Neuronal stem cell (in vitro differentiated cells): ENCODE results near the gene DIAPH2.

Source experiments
- DNase-seq: peaks from one replicate; pipeline ENCODE4 v3.0.0-alpha.2; 2013; ENCODE audit warnings: low spot score
- H2AFZ ChIP-seq: one replicate; pipeline ENCODE4 v1.6.1; 2013; ENCODE audit warnings: mild to moderate bottlenecking, low read length, inconsistent platforms
- H2AK5ac ChIP-seq: 2 replicates; pipeline ENCODE4 v1.6.1; 2013; ENCODE audit warnings: low read depth, mild to moderate bottlenecking, inconsistent platforms, low read length, moderate library complexity, mixed read lengths
- H2BK120ac ChIP-seq: 2 replicates; pipeline ENCODE4 v1.6.1; 2013; ENCODE audit warnings: low read depth, mild to moderate bottlenecking, inconsistent platforms, low read length, moderate library complexity, mixed read lengths
- H2BK12ac ChIP-seq: one replicate; pipeline ENCODE4 v1.6.1; 2013; ENCODE audit warnings: low read length, inconsistent platforms
- H2BK15ac ChIP-seq: 2 replicates; pipeline ENCODE4 v1.6.1; 2013; ENCODE audit warnings: mild to moderate bottlenecking, low read length, inconsistent platforms, mixed read lengths
- H2BK5ac ChIP-seq: one replicate; pipeline ENCODE4 v1.6.1; 2013; ENCODE audit warnings: inconsistent platforms, mild to moderate bottlenecking, low read length, moderate library complexity
- H3K14ac ChIP-seq: one replicate; pipeline ENCODE4 v1.6.1; 2013; ENCODE audit warnings: low read length, inconsistent platforms
- H3K18ac ChIP-seq: 2 replicates; pipeline ENCODE4 v1.6.1; 2013; ENCODE audit warnings: low read length, inconsistent platforms
- H3K23ac ChIP-seq: 2 replicates; pipeline ENCODE4 v1.6.1; 2013; ENCODE audit warnings: low read depth, mild to moderate bottlenecking, mixed read lengths, low read length, inconsistent platforms; ENCODE audit not compliant: poor library complexity
- H3K27ac ChIP-seq: replicated peaks from 3 replicates; pipeline ENCODE4 v1.5.1; 2013; ENCODE audit warnings: low read length, inconsistent platforms
- H3K27me3 ChIP-seq, 3 experiments: 2 replicates each; pipeline ENCODE4 v1.6.1; 2013; ENCODE audit warnings: low read length in 3 of 3, mild to moderate bottlenecking in 2 of 3, inconsistent platforms in 1 of 3, low read depth in 1 of 3, mixed read lengths in 1 of 3, moderate library complexity in 1 of 3; ENCODE audit not compliant: control insufficient read depth in 3 of 3, insufficient read depth in 3 of 3
- H3K36me3 ChIP-seq, 2 donors: replicated peaks in 1 of 2; 2 replicates each; pipeline ENCODE4 v1.6.1; 2013; ENCODE audit warnings: low read length in 2 of 2; ENCODE audit not compliant: control insufficient read depth in 2 of 2, insufficient read depth in 2 of 2
- H3K4ac ChIP-seq: 2 replicates; pipeline ENCODE4 v1.6.1; 2013; ENCODE audit warnings: inconsistent platforms, mild to moderate bottlenecking, low read length, moderate library complexity
- H3K4me1 ChIP-seq, 2 donors: 1 replicate in 1 of 2; 2 replicates in 1 of 2; pipeline ENCODE4 v1.6.1; 2013; ENCODE audit warnings: low read length in 2 of 2, low read depth in 1 of 2; ENCODE audit not compliant: control insufficient read depth in 2 of 2, insufficient read depth in 1 of 2
- H3K4me2 ChIP-seq: one replicate; pipeline ENCODE4 v1.6.1; 2013; ENCODE audit warnings: mild to moderate bottlenecking, low read length, inconsistent platforms; ENCODE audit not compliant: insufficient read depth, poor library complexity, severe bottlenecking
- H3K4me3 ChIP-seq, 2 donors: 2 replicates each; pipeline ENCODE4 v1.5.1; 2013; ENCODE audit warnings: low read length in 2 of 2, mild to moderate bottlenecking in 2 of 2, inconsistent platforms in 1 of 2, moderate library complexity in 1 of 2
- H3K79me1 ChIP-seq: one replicate; pipeline ENCODE4 v1.6.1; 2013; ENCODE audit warnings: low read depth, mild to moderate bottlenecking, inconsistent platforms, low read length, moderate library complexity
- H3K9ac ChIP-seq: one replicate; pipeline ENCODE4 v1.6.1; 2013; ENCODE audit warnings: mild to moderate bottlenecking, low read depth, low read length, inconsistent platforms; ENCODE audit not compliant: poor library complexity
- H3K9me3 ChIP-seq, 2 donors: replicated peaks in 1 of 2; 2 replicates each; pipeline versions ENCODE3 to v1.6.1; 2013; ENCODE audit warnings: low read length in 2 of 2, mild to moderate bottlenecking in 2 of 2, inconsistent platforms in 1 of 2, low read depth in 1 of 2, mixed read lengths in 1 of 2, moderate library complexity in 1 of 2; ENCODE audit not compliant: control insufficient read depth in 2 of 2, insufficient read depth in 1 of 2
- H4K8ac ChIP-seq: one replicate; pipeline ENCODE4 v1.6.1; 2013; ENCODE audit warnings: low read depth, mild to moderate bottlenecking, inconsistent platforms, low read length, moderate library complexity
- H4K91ac ChIP-seq: one replicate; pipeline ENCODE4 v1.6.1; 2013; ENCODE audit warnings: low read length, low read depth, mild to moderate bottlenecking, inconsistent platforms; ENCODE audit not compliant: poor library complexity
- WGBS, 2 donors: extraction: QIAGEN DNeasy Blood & Tissue Kit; methylation state at CpG; one replicate each; pipeline ENCODE4 v1.1.7; 2013; ENCODE audit warnings: missing lambda C conversion rate in 2 of 2, mixed read lengths in 1 of 2; ENCODE audit not compliant: insufficient read length in 2 of 2, insufficient replicate concordance in 1 of 2; ENCODE audit errors: extremely low coverage in 2 of 2; 5-methylcytosine and 5-hydroxymethylcytosine counted together

DIAPH2 gene

DNA sequence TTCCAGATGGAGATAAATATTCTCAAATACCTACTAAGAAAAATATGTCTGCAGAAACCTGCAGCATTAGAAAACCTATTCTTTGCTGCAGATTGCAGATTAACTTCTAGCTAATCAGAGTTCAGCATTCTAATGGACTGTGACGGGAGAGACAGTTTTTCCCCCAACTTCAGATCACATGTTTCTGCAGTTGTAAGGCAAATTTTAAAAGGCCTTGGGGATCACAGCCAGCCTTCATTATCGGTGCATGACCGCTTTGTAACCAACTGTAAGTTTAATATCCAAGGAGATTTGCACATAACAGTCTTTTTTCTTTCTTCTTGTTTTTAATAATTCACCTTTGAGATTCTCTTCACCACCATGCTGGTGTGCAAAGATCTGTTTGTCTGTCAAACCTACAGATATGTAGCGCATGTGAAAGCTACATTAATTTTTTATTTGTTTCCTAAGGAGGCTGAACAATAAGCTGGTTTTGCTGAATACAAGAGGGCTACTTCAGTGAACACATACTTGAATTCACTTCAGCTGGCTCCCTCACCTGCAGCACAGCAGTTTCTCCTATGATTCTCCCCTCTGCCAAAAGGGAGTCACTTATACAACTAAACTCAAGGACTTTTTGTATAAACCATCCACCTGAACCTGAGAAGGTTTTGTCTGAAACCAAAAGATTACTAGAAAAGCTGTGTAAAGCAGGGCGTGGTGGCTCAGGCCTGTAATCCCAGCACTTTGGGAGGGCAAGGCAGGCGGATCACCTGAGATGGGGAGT, 687.5 kb downstream of the DIAPH2 start:
- H3K36me3 ChIP-seq: no peaks in the 10 kb centered on the region
- no peaks in the 10 kb centered on the region for H3K79me1 ChIP-seq
- H3K9ac ChIP-seq: no peak overlapping the region
- no peak overlapping the region for H3K27ac ChIP-seq
- H2BK5ac ChIP-seq: no peak overlapping the region
- H3K23ac ChIP-seq: no peak overlapping the region
- H3K14ac ChIP-seq: no peak overlapping the region
- H4K8ac ChIP-seq: no peak overlapping the region
- H2BK15ac ChIP-seq: no peak overlapping the region
- no CpG with 5 or more reads among the region's 6 CpGs for WGBS, 2 donors
- H3K4me2 ChIP-seq: no peak overlapping the region
- H3K27me3 ChIP-seq: no peaks in the 10 kb centered on the region
- no peak for DNase-seq
- no peak overlapping the region for H2BK120ac ChIP-seq
- H2AFZ ChIP-seq: no peak overlapping the region
- no peak overlapping the region for H2BK12ac ChIP-seq
- no peaks in the 10 kb centered on the region for H3K9me3 ChIP-seq
- no peak overlapping the region for H3K18ac ChIP-seq
- no peak overlapping the region for H3K4me3 ChIP-seq
- H3K4me1 ChIP-seq: no peaks in the 10 kb centered on the region
- H2AK5ac ChIP-seq: no peak overlapping the region
- no peak overlapping the region for H4K91ac ChIP-seq
- no peak overlapping the region for H3K4ac ChIP-seq

- no peak overlapping the region for H2BK12ac ChIP-seq
- H3K23ac ChIP-seq: no peak overlapping the region
- no peak overlapping the region for H3K4me3 ChIP-seq
- no peak for DNase-seq
- H4K91ac ChIP-seq: no peak overlapping the region
- no peak overlapping the region for H2BK5ac ChIP-seq
- H3K4ac ChIP-seq: no peak overlapping the region
- no peak overlapping the region for H4K8ac ChIP-seq
- H2BK120ac ChIP-seq: no peak overlapping the region
- no peaks in the 10 kb centered on the region for H3K9me3 ChIP-seq
- H3K79me1 ChIP-seq: no peaks in the 10 kb centered on the region
- no peak overlapping the region for H2AK5ac ChIP-seq
- no peak overlapping the region for H3K14ac ChIP-seq
- H3K4me1 ChIP-seq: no peaks in the 10 kb centered on the region
- no peak overlapping the region for H2BK15ac ChIP-seq
- no peaks in the 10 kb centered on the region for H3K27me3 ChIP-seq
- H3K9ac ChIP-seq: no peak overlapping the region
- no CpG with 5 or more reads among the region's 2 CpGs for WGBS, 2 donors
- no peaks in the 10 kb centered on the region for H3K36me3 ChIP-seq
- H3K27ac ChIP-seq: no peak overlapping the region
- H3K4me2 ChIP-seq: no peak overlapping the region
- H3K18ac ChIP-seq: no peak overlapping the region
- no peak overlapping the region for H2AFZ ChIP-seq
Observed at GRCh38 chrX:97374266-97374665, 689.6 kb downstream of the DIAPH2 start.

DNA sequence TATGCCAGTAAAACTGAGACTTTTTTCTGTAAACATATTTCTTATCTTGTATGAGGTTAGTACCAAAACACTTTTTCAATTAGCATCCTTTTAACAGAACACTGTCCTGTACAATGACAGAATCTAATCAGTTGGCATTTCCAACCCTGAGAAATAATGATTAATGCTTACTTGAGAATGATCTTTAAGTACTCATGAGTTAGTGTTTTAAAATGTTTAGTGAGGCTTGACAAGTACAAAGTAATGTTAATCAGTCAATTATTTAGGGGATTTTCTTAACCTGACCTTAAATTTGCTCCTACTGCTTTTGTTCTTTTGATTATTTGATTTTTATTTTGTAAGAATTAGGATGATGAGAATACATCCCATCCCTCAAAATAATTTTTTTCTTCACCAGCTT, 695.6 kb downstream of the DIAPH2 start:
- no peaks in the 10 kb centered on the region for H3K36me3 ChIP-seq
- H3K23ac ChIP-seq: no peak overlapping the region
- no peak overlapping the region for H3K4me3 ChIP-seq
- H2BK12ac ChIP-seq: no peak overlapping the region
- no peak overlapping the region for H2AFZ ChIP-seq
- no peak overlapping the region for H4K8ac ChIP-seq
- no peak overlapping the region for H2BK15ac ChIP-seq
- no peaks in the 10 kb centered on the region for H3K4me1 ChIP-seq
- H2BK120ac ChIP-seq: no peak overlapping the region
- no peaks in the 10 kb centered on the region for H3K9me3 ChIP-seq
- H2BK5ac ChIP-seq: no peak overlapping the region
- H3K9ac ChIP-seq: no peak overlapping the region
- H3K14ac ChIP-seq: no peak overlapping the region
- H4K91ac ChIP-seq: no peak overlapping the region
- H3K27ac ChIP-seq: no peak overlapping the region
- H3K18ac ChIP-seq: no peak overlapping the region
- H3K4ac ChIP-seq: no peak overlapping the region
- H2AK5ac ChIP-seq: no peak overlapping the region
- H3K27me3 ChIP-seq: no peaks in the 10 kb centered on the region
- H3K4me2 ChIP-seq: no peak overlapping the region
- DNase-seq: no peak
- H3K79me1 ChIP-seq: no peaks in the 10 kb centered on the region

DNA sequence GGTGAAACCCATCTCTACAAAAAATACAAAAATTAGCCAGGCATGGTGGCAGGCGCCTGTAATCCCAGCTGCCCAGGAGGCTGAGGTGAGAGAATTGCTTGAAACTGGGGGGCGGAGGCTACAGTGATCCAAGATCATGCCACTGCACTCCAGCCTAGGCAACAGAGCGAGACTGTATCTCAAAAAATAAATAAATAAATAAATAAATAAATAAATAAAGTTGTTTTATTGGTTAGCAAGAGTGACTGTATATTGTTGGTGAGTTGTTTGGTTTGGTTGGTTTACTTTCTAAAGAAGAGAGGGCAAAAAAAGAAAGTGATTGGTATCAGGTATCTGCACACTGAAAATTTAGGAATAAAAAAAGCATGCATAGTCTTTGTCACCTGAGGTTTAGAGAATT, 700.0 kb downstream of the DIAPH2 start:
- no peak overlapping the region for H2BK5ac ChIP-seq
- H3K18ac ChIP-seq: no peak overlapping the region
- H2BK12ac ChIP-seq: no peak overlapping the region
- H3K9ac ChIP-seq: no peak overlapping the region
- no peak overlapping the region for H3K4me2 ChIP-seq
- DNase-seq: no peak
- H3K27me3 ChIP-seq: no peaks in the 10 kb centered on the region
- H2AK5ac ChIP-seq: no peak overlapping the region
- H3K4me3 ChIP-seq: no peak overlapping the region
- H3K27ac ChIP-seq: no peak overlapping the region
- H3K4me1 ChIP-seq: no peaks in the 10 kb centered on the region
- H2BK120ac ChIP-seq: no peak overlapping the region
- no peak overlapping the region for H4K8ac ChIP-seq
- peaks cover 0 to 3% of the 10 kb centered on the region in 2 donors for H3K9me3 ChIP-seq
- H3K36me3 ChIP-seq: no peaks in the 10 kb centered on the region
- no CpG with 5 or more reads among the region's 3 CpGs for WGBS, 2 donors
- no peak overlapping the region for H2BK15ac ChIP-seq
- H3K79me1 ChIP-seq: no peaks in the 10 kb centered on the region
- H2AFZ ChIP-seq: no peak overlapping the region
- no peak overlapping the region for H3K23ac ChIP-seq
- no peak overlapping the region for H4K91ac ChIP-seq
- H3K14ac ChIP-seq: no peak overlapping the region
- H3K4ac ChIP-seq: no peak overlapping the region
